Measurements from ENCODE around the gene ARL17B.
"Not testable (repeated sequence)": the region's sequence is repeated elsewhere in the genome, so short reads cannot be mapped to it uniquely, and the experiment has no call there.

Gene ARL17B

DNA sequence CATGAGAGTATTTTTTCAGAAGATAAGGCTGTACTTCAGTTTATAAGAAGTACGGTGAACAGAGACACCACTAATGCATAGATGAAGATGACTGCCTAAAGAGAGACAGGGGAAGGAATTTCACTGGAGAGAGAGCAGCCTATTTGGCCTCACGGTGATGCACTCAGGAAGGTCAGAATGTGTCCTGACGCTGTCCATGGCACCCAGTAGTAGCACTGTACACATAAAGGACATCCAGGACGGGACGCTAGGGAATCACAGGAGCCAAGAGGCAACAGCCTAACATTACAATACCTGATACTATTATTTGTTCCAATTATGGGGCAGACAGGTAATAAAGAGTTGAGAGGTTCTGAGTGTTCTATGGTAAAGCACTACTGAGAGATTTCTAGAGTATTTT lies 91.5 kb downstream of the ARL17B start:
- Mint-ChIP-seq H3K4me1 (peaks cover 26% of the 10 kb centered on the region), H3K27me3 (no peaks in the 10 kb centered on the region), H3K9me3 (no peaks in the 10 kb centered on the region), H3K36me3 (no peaks in the 10 kb centered on the region), H3K27ac (no peak overlapping the region), H3K4me3 (no peak overlapping the region)
- no peak for ATAC-seq

GRCh38 chr17:46266656-46267544 lies 94.7 kb downstream of the ARL17B start:
- H3K9me3 Mint-ChIP-seq = no peaks in the 10 kb centered on the region
- no peaks in the 10 kb centered on the region for H3K36me3 Mint-ChIP-seq
- peak overlapping the region; percentile 79 for H3K27ac Mint-ChIP-seq
- H3K4me1 Mint-ChIP-seq = peaks cover 33% of the 10 kb centered on the region
- peak overlapping the region; percentile 93 for H3K4me3 Mint-ChIP-seq
- peak; percentile 96 for ATAC-seq
- no peaks in the 10 kb centered on the region for H3K27me3 Mint-ChIP-seq

DNA sequence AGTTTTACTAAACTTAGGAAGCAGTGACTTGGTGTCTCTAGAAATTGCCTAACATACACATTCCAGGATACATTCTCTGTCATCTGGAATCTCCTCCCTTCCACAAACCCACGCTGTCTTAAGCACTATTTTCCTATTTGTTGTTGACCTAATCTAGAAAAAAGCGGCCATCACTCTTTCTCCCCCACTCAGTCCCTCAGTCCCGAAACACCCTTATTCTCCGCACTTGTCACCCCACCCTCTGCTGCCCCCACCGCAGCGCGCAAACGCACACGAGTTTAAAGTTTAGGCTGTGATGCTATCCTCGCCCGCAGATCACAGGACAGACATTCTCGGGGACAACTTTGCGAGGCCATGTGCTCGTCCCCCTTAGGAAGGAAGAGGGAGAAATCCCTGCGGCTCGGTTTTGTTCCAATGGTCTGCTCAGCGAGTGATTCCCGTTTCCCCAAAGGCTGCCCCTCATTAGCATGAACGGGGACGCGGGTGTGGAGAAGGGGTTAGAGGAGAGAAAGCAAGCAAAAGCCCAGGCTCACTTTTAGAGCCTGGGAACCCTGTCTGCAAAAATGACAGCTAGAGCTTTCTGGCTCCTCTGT lies 95.4 kb downstream of the ARL17B start:
- ATAC-seq = peak; percentile 1
- H3K27me3 Mint-ChIP-seq = not testable (repeated sequence)
- peak overlapping the region; percentile 79 for H3K27ac Mint-ChIP-seq

GRCh38 chr17:46264456-46265198 lies 96.9 kb downstream of the ARL17B start:
- ATAC-seq = no peak
- Mint-ChIP-seq H3K36me3 (no peaks in the 10 kb centered on the region), H3K27me3 (no peaks in the 10 kb centered on the region), H3K4me3 (no peak overlapping the region), H3K4me1 (peaks cover 38% of the 10 kb centered on the region), H3K27ac (no peak overlapping the region), H3K9me3 (no peaks in the 10 kb centered on the region)

More for the DNA sequence above, 95.4 kb downstream of the ARL17B start:
- Mint-ChIP-seq H3K4me3 (peak overlapping the region; percentile 78), H3K4me1 (peaks cover 33% of the 10 kb centered on the region)
- not testable (repeated sequence) for H3K36me3 Mint-ChIP-seq, H3K9me3 Mint-ChIP-seq

DNA sequence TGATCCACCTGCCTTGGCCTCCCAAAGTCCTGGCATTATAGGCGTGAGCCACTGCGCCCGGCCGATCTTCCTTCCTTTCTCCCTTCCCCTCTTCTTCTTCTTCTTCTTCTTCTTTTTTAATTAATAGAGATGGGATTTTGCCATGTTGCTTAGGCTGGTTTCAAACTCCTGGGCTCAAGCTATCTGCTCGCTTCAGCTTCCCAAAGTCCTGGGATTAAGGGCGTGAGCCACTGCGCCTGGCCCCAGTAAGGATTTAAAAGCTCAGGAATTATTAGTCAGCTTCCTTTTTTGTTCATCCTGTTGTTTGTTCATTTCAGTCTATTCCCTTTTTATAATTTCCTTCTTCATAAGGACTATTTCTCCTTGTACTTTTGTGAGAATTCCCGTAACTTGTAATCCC lies 99.3 kb downstream of the ARL17B start:
- Mint-ChIP-seq H3K9me3 (no peaks in the 10 kb centered on the region), H3K4me3 (no peak overlapping the region), H3K27me3 (no peaks in the 10 kb centered on the region), H3K4me1 (peaks cover 29% of the 10 kb centered on the region), H3K27ac (no peak overlapping the region), H3K36me3 (no peaks in the 10 kb centered on the region)
- ATAC-seq = no peak

DNA sequence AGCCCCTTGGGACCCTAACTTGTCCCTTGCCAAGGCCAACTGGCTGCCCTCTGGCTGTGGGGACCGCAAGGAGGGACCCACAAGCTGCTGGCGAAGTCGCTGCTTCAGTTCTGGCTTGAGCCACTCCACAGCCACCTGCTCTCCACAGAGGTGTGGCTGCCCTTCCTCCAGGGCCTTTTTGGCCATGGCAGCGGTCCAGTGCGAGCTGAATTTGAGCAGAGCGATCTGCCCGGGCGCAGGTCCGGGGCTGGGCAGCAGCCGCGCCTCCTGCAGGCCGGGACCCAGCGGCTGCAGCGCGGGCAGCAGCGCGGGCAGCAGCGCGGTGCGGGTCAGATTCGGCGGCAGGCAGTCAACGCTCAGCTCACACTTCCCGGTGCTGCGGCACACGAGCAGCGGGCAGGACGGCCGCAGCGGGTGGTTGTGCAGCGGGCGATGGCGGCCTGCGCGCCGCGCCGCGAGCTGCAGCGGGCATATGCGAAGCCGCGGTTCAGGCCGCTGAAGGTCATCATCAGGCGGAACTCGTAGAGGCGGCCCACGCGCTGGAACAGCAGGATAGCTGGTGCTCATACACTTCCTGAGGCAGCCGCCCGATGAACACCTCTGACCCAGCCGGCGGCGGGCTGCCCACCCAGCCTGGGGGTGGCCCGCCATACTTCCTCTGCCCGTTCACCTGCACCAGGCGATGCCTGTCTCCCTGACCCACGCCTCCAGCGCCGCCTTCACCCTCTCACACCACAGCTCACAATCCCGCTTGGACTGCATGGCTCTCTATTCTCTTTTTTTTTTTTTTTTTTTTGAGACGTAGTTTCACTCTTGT lies 101.5 kb downstream of the ARL17B start:
- Mint-ChIP-seq H3K4me3 (peak overlapping the region; percentile 84), H3K27ac (peak overlapping the region; percentile 69), H3K4me1 (peaks cover 12% of the 10 kb centered on the region)
- ATAC-seq = peak; percentile 89
- not testable (repeated sequence) for H3K9me3 Mint-ChIP-seq, H3K36me3 Mint-ChIP-seq, H3K27me3 Mint-ChIP-seq

GRCh38 chr17:46256369-46256768 lies 105.2 kb downstream of the ARL17B start:
- not testable (repeated sequence) for H3K9me3 Mint-ChIP-seq, ATAC-seq, H3K36me3 Mint-ChIP-seq, H3K27ac Mint-ChIP-seq, H3K4me3 Mint-ChIP-seq, H3K27me3 Mint-ChIP-seq, H3K4me1 Mint-ChIP-seq

DNA sequence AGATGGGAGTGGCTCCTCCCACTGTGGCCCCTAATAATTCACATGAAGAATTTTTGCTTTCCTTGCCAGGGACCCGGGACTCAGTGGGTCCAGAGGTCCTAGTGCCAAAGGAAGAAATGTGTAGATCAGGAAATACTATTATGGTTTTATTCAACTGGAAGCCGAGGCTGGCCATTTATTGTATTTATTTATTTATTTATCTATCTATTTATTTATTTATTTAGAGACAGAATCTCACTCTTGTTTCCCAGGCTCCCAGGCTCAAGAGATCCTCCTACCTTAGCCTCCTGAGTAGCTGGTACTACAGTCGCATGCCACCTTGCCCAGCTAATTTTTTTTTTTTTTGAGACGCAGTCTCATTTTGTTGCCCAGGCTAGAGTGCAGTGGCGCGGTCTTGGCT lies 107.4 kb downstream of the ARL17B start:
- H3K4me1 Mint-ChIP-seq, H3K4me3 Mint-ChIP-seq, ATAC-seq, H3K9me3 Mint-ChIP-seq, H3K27ac Mint-ChIP-seq, H3K36me3 Mint-ChIP-seq, H3K27me3 Mint-ChIP-seq: not testable (repeated sequence)

GRCh38 chr17:46253722-46254121 lies 107.8 kb downstream of the ARL17B start:
- not testable (repeated sequence) for H3K9me3 Mint-ChIP-seq, H3K4me3 Mint-ChIP-seq
- ATAC-seq = peak; percentile 86

GRCh38 chr17:46252804-46253203 lies 108.8 kb downstream of the ARL17B start:
- not testable (repeated sequence) for H3K4me3 Mint-ChIP-seq, H3K9me3 Mint-ChIP-seq, H3K27me3 Mint-ChIP-seq, ATAC-seq, H3K36me3 Mint-ChIP-seq, H3K27ac Mint-ChIP-seq, H3K4me1 Mint-ChIP-seq

More at GRCh38 chr17:46253722-46254121, 107.8 kb downstream of the ARL17B start:
- H3K27me3 Mint-ChIP-seq, H3K27ac Mint-ChIP-seq, H3K4me1 Mint-ChIP-seq, H3K36me3 Mint-ChIP-seq: not testable (repeated sequence)

- ATAC-seq, H3K27me3 Mint-ChIP-seq, H3K36me3 Mint-ChIP-seq, H3K4me1 Mint-ChIP-seq, H3K9me3 Mint-ChIP-seq, H3K27ac Mint-ChIP-seq, H3K4me3 Mint-ChIP-seq: not testable (repeated sequence)
Measured at GRCh38 chr17:46249153-46249552, 112.4 kb downstream of the ARL17B start.

DNA sequence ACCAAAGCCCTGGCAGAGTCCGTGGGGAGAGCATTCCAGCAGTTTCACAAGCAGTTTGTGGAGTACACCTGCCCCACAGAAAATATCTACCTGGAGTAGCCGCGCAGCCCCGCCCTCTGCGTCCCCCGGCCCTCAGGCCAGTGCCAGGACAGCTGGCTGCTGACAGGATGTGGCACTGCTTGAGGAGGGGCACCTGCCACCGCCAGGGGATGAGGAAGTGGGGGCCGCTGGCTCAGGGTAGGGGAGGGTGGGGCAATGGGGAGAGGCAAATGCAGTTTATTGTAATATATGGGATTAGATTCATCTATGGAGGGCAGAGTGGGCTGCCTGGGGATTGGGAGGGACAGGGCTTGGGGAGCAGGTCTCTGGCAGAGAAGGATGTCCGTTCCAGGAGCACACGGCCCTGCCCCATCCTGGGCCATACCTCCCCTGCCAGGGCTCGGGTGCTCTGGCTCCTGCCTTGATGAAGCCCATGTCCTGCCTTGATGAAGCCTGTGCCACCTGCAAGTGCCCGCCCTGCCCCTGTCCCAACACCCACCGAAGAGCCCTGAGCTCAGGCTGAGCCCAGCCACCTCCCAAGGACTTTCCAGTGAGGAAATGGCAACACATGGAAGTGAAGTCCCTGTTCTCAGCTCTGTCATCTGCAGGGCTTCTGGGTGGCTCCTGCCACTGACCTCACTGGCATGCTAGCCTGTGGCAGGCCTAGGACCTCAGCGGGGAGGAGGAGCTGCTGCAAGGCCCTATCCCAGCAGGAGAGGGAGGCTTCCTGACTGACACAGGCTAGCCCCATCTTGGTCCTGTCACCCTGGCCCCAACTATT lies 116.4 kb downstream of the ARL17B start:
- H3K4me3 Mint-ChIP-seq, H3K27ac Mint-ChIP-seq, H3K9me3 Mint-ChIP-seq, H3K27me3 Mint-ChIP-seq, H3K4me1 Mint-ChIP-seq, H3K36me3 Mint-ChIP-seq: not testable (repeated sequence)
- peak; percentile 70 for ATAC-seq

DNA sequence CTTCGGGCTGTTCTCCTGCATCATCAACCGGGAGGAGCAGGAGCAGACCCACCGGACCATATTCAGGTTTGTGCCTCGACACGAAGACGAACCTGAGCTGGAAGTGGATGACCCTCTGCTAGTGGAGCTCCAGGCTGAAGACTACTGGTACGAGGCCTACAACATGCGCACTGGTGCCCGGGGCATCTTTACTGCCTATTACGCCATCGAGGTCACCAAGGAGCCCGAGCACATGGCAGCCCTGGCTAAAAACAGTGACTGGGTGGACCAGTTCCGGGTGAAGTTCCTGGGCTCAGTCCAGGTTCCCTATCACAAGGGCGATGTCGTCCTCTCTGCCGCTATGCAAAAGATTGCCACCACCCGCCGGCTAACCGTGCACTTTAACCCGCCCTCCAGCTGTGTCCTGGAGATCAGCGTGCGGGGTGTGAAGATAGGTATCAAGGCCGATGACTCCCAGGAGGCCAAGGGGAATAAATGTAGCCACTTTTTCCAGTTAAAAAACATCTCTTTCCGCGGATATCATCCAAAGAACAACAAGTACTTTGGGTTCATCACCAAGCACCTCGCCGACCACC lies 117.1 kb downstream of the ARL17B start:
- not testable (repeated sequence) for ATAC-seq, H3K4me3 Mint-ChIP-seq, H3K4me1 Mint-ChIP-seq, H3K36me3 Mint-ChIP-seq, H3K9me3 Mint-ChIP-seq, H3K27me3 Mint-ChIP-seq, H3K27ac Mint-ChIP-seq

- not testable (repeated sequence) for H3K27ac Mint-ChIP-seq, H3K36me3 Mint-ChIP-seq, H3K9me3 Mint-ChIP-seq, H3K27me3 Mint-ChIP-seq, ATAC-seq, H3K4me3 Mint-ChIP-seq, H3K4me1 Mint-ChIP-seq
Measured at GRCh38 chr17:46243928-46244327, 117.6 kb downstream of the ARL17B start.
